Natural killer cell treated with Interleukin-12 subunit alpha and Interleukin-12 subunit beta and Interleukin-15 and Interleukin-18, amount 100 ng/mL, for 72 hours (primary cell): ENCODE data around the gene TREH. TPM values are rescaled to one million over a fixed set of nuclear protein-coding genes. Genes with fewer than 3 reads are reported as not detected.
"Not testable (repeated sequence)": the region's sequence is repeated elsewhere in the genome, so short reads cannot be mapped to it uniquely, and the experiment has no call there.

Experiments used
- ATAC-seq, 2 donors: fragments of 150-1000 bp; cut with Tn5 transposase in 1 of 2; sonication (Bioruptor Pico), chemical (Tn5 transposase) in 1 of 2; 2 replicates each; pipeline ENCODE4 v1.10.0; 2021
- DNase-seq: peaks from one replicate; pipeline ENCODE4 v3.0.0; 2022; ENCODE audit warnings: low spot score
- H3K27ac Mint-ChIP-seq, 2 donors: 1 replicate in 1 of 2; 2 replicates in 1 of 2; pipeline ENCODE4 v1.8.0; 2022; ENCODE audit warnings: mixed read lengths in 2 of 2, mild to moderate bottlenecking in 1 of 2, moderate library complexity in 1 of 2
- H3K27me3 Mint-ChIP-seq, 2 donors: 1 replicate in 1 of 2; 2 replicates in 1 of 2; pipeline ENCODE4 v1.8.0; 2022; ENCODE audit warnings: mixed read lengths in 2 of 2
- H3K36me3 Mint-ChIP-seq: one replicate; pipeline ENCODE4 v1.8.0; 2022; ENCODE audit warnings: mixed read lengths
- H3K4me1 Mint-ChIP-seq, 2 donors: 1 replicate in 1 of 2; 2 replicates in 1 of 2; pipeline ENCODE4 v1.8.0; 2022; ENCODE audit warnings: low read depth in 2 of 2, mixed read lengths in 2 of 2, mild to moderate bottlenecking in 1 of 2
- H3K4me3 Mint-ChIP-seq: one replicate; pipeline ENCODE4 v1.8.0; 2022; ENCODE audit warnings: mixed read lengths
- H3K9me3 Mint-ChIP-seq: 2 replicates; pipeline ENCODE4 v1.8.0; 2022; ENCODE audit warnings: mixed read lengths
- total RNA-seq, 2 donors: library from RNA; stranded (reverse); gene quantifications; one replicate each; pipeline ENCODE4 v1.2.3, GENCODE V29; 2022

The TREH gene
- not detected for total RNA-seq

GRCh38 chr11:118679483-118679882 is at the start of gene TREH:
TREH (minus strand) TSS chr11:118679650; CDS start chr11:118679627, 23 bp downstream.
- Mint-ChIP-seq H3K36me3 (no peaks in the 10 kb centered on the region), H3K9me3 (no peaks in the 10 kb centered on the region), H3K4me3 (no peak within 1 kb of the TSS), H3K27ac (no peak within 1 kb of the TSS), H3K4me1 (no peaks in the 10 kb centered on the region), H3K27me3 (peaks cover 7 to 8% of the 10 kb centered on the region in 2 donors)
- DNase-seq (no peak), ATAC-seq (peak; percentile 27 to 48)

GRCh38 chr11:118728112-118728511 is 48.7 kb upstream of the TREH start:
- peaks cover 21 to 32% of the 10 kb centered on the region in 2 donors for H3K27me3 Mint-ChIP-seq
- not testable (repeated sequence) for ATAC-seq, H3K27ac Mint-ChIP-seq

GRCh38 chr11:118727721-118728066 is 48.2 kb upstream of the TREH start:
- H3K27me3 Mint-ChIP-seq, result peaks cover 21 to 32% of the 10 kb centered on the region in 2 donors
- not testable (repeated sequence) for H3K27ac Mint-ChIP-seq, DNase-seq, H3K9me3 Mint-ChIP-seq, H3K4me1 Mint-ChIP-seq, H3K36me3 Mint-ChIP-seq, H3K4me3 Mint-ChIP-seq, ATAC-seq

More at GRCh38 chr11:118728112-118728511, 48.7 kb upstream of the TREH start:
- H3K36me3 Mint-ChIP-seq, H3K4me3 Mint-ChIP-seq, DNase-seq, H3K4me1 Mint-ChIP-seq, H3K9me3 Mint-ChIP-seq: not testable (repeated sequence)

- ATAC-seq, result not testable (repeated sequence)
These were observed 47.7 kb upstream of the TREH start for GRCh38 chr11:118727001-118727720.

GRCh38 chr11:118721478-118722015 is 42.1 kb upstream of the TREH start:
- H3K4me1 Mint-ChIP-seq, H3K36me3 Mint-ChIP-seq, ATAC-seq: not testable (repeated sequence)

More at GRCh38 chr11:118727001-118727720, 47.7 kb upstream of the TREH start:
- H3K27me3 Mint-ChIP-seq, result peaks cover 21 to 32% of the 10 kb centered on the region in 2 donors
- not testable (repeated sequence) for H3K27ac Mint-ChIP-seq, H3K4me3 Mint-ChIP-seq, H3K9me3 Mint-ChIP-seq, H3K36me3 Mint-ChIP-seq, DNase-seq, H3K4me1 Mint-ChIP-seq

GRCh38 chr11:118720740-118721139 is 41.3 kb upstream of the TREH start:
- not testable (repeated sequence) for H3K36me3 Mint-ChIP-seq, DNase-seq, H3K27ac Mint-ChIP-seq, ATAC-seq, H3K4me3 Mint-ChIP-seq, H3K9me3 Mint-ChIP-seq, H3K4me1 Mint-ChIP-seq
- peaks cover 18 to 21% of the 10 kb centered on the region in 2 donors for H3K27me3 Mint-ChIP-seq

More at GRCh38 chr11:118721478-118722015, 42.1 kb upstream of the TREH start:
- H3K9me3 Mint-ChIP-seq, H3K4me3 Mint-ChIP-seq, DNase-seq, H3K27ac Mint-ChIP-seq: not testable (repeated sequence)
- H3K27me3 Mint-ChIP-seq, result peaks cover 18 to 21% of the 10 kb centered on the region in 2 donors

- H3K36me3 Mint-ChIP-seq, ATAC-seq, DNase-seq, H3K27ac Mint-ChIP-seq, H3K4me3 Mint-ChIP-seq, H3K4me1 Mint-ChIP-seq, H3K9me3 Mint-ChIP-seq: not testable (repeated sequence)
- H3K27me3 Mint-ChIP-seq, result peaks cover 18 to 21% of the 10 kb centered on the region in 2 donors
These were observed 40.6 kb upstream of the TREH start for GRCh38 chr11:118720078-118720477.

GRCh38 chr11:118718562-118718961 is 39.1 kb upstream of the TREH start:
- H3K27me3 Mint-ChIP-seq, result peaks cover 18 to 21% of the 10 kb centered on the region in 2 donors
- not testable (repeated sequence) for H3K4me3 Mint-ChIP-seq, H3K36me3 Mint-ChIP-seq, H3K9me3 Mint-ChIP-seq, DNase-seq, ATAC-seq, H3K27ac Mint-ChIP-seq, H3K4me1 Mint-ChIP-seq

- H3K27ac Mint-ChIP-seq, DNase-seq, H3K9me3 Mint-ChIP-seq, ATAC-seq, H3K36me3 Mint-ChIP-seq, H3K4me3 Mint-ChIP-seq, H3K4me1 Mint-ChIP-seq: not testable (repeated sequence)
- peaks cover 18 to 21% of the 10 kb centered on the region in 2 donors for H3K27me3 Mint-ChIP-seq
These were observed 38.3 kb upstream of the TREH start for GRCh38 chr11:118717733-118718132.

- not testable (repeated sequence) for ATAC-seq
These were observed 37.8 kb upstream of the TREH start for GRCh38 chr11:118717221-118717620.

GRCh38 chr11:118715837-118716260 is 36.4 kb upstream of the TREH start:
- H3K36me3 Mint-ChIP-seq, result no peaks in the 10 kb centered on the region
- peaks cover 19 to 20% of the 10 kb centered on the region in 2 donors for H3K27me3 Mint-ChIP-seq
- peaks cover 0 to 6% of the 10 kb centered on the region in 2 donors for H3K4me1 Mint-ChIP-seq
- no peak for DNase-seq
- no peak for ATAC-seq
- no peaks in the 10 kb centered on the region for H3K9me3 Mint-ChIP-seq
- no peak overlapping the region for H3K4me3 Mint-ChIP-seq
- H3K27ac Mint-ChIP-seq, result no peak overlapping the region

More at GRCh38 chr11:118717221-118717620, 37.8 kb upstream of the TREH start:
- not testable (repeated sequence) for H3K4me1 Mint-ChIP-seq, DNase-seq, H3K36me3 Mint-ChIP-seq, H3K4me3 Mint-ChIP-seq, H3K9me3 Mint-ChIP-seq, H3K27ac Mint-ChIP-seq
- peaks cover 18 to 21% of the 10 kb centered on the region in 2 donors for H3K27me3 Mint-ChIP-seq

GRCh38 chr11:118715245-118715831 is 35.9 kb upstream of the TREH start:
- ATAC-seq (no peak), DNase-seq (no peak)
- Mint-ChIP-seq H3K27me3 (peaks cover 15 to 18% of the 10 kb centered on the region in 2 donors), H3K27ac (no peak overlapping the region), H3K9me3 (no peaks in the 10 kb centered on the region), H3K4me1 (peaks cover 0 to 6% of the 10 kb centered on the region in 2 donors), H3K4me3 (no peak overlapping the region), H3K36me3 (no peaks in the 10 kb centered on the region)

GRCh38 chr11:118714816-118715215 is 35.4 kb upstream of the TREH start:
- Mint-ChIP-seq H3K4me1 (peaks cover 0 to 6% of the 10 kb centered on the region in 2 donors), H3K27ac (no peak overlapping the region), H3K27me3 (peaks cover 10 to 15% of the 10 kb centered on the region in 2 donors), H3K4me3 (no peak overlapping the region), H3K36me3 (no peaks in the 10 kb centered on the region), H3K9me3 (no peaks in the 10 kb centered on the region)
- no peak for ATAC-seq
- no peak for DNase-seq

- H3K27me3 Mint-ChIP-seq, result peaks cover 7 to 11% of the 10 kb centered on the region in 2 donors
- not testable (repeated sequence) for ATAC-seq, H3K36me3 Mint-ChIP-seq, H3K9me3 Mint-ChIP-seq, H3K4me1 Mint-ChIP-seq, H3K4me3 Mint-ChIP-seq, DNase-seq, H3K27ac Mint-ChIP-seq
These were observed 35.0 kb upstream of the TREH start for GRCh38 chr11:118714416-118714815.
